Activated CD4-positive, alpha-beta T cell treated with anti-CD3 and anti-CD28 coated beads, Interleukin-2, amount 10 ng/mL, durations not matched to agents 7 days and 5 days (primary cell): ENCODE measurements around the gene FRMPD1. TPM values are rescaled to one million over a fixed set of nuclear protein-coding genes. Genes with fewer than 3 reads are reported as not detected.

Experiments used
- CTCF ChIA-PET: fragments of 350-600 bp; sonication (Branson Sonifier 250); formaldehyde crosslinking; loops from one replicate; lab custom pipeline; 2021; ENCODE audit warnings: antibody characterized with exemption; lab: Charles Lee
- POLR2A ChIA-PET: fragments of 350-600 bp; sonication (Branson Sonifier 250); formaldehyde crosslinking; loops from one replicate; lab custom pipeline; 2021; ENCODE audit warnings: antibody characterized with exemption; lab: Charles Lee
- DNase-seq: peaks from one replicate; pipeline ENCODE4 v3.0.0-alpha.2; 2020
- H3K27ac Mint-ChIP-seq: one replicate; pipeline ENCODE4 v1.8.0; 2021; ENCODE audit warnings: mild to moderate bottlenecking, moderate library complexity, mixed read lengths
- H3K27me3 Mint-ChIP-seq: one replicate; pipeline ENCODE4 v1.8.0; 2021; ENCODE audit warnings: mixed read lengths
- H3K36me3 Mint-ChIP-seq: one replicate; pipeline ENCODE4 v1.8.0; 2021; ENCODE audit warnings: low read depth, mixed read lengths
- H3K4me1 Mint-ChIP-seq: one replicate; pipeline ENCODE4 v1.8.0; 2021; ENCODE audit warnings: mixed read lengths
- H3K4me3 Mint-ChIP-seq: one replicate; pipeline ENCODE4 v1.8.0; 2021; ENCODE audit warnings: mild to moderate bottlenecking, moderate library complexity, mixed read lengths
- H3K9me3 Mint-ChIP-seq: one replicate; pipeline ENCODE4 v1.8.0; 2021; ENCODE audit warnings: mixed read lengths
- total RNA-seq, 2 experiments: library from RNA; stranded (reverse); gene quantifications; one replicate each; pipeline ENCODE4 v1.2.3, GENCODE V29; 2021

FRMPD1 gene
- total RNA-seq, 2 experiments from 2014 or later, result not detected

GRCh38 chr9:37784616-37785483 is 134.1 kb downstream of the FRMPD1 start, which contains the start of gene EXOSC3:
EXOSC3 (minus strand) TSS chr9:37785064; CDS start chr9:37785044, 20 bp downstream.
- ChIA-PET CTCF (interaction anchor here (0.7 to 1.7 kb wide), 4 partner anchors 10 to 254 kb away, joined by 3 to 6 read pairs (median 4); no protein-coding TSS in a partner anchor), POLR2A (interaction anchor here (1.6 kb wide), 1 partner anchor 16 kb away, joined by 7 read pairs; the partner anchor contains the start of gene DCAF10)
- H3K27ac Mint-ChIP-seq, result peak within 1 kb of the TSS; percentile 99
- H3K9me3 Mint-ChIP-seq, result no peaks in the 10 kb centered on the region
- no peaks in the 10 kb centered on the region for H3K27me3 Mint-ChIP-seq
- peaks cover 39% of the 10 kb centered on the region for H3K36me3 Mint-ChIP-seq
- DNase-seq, result peak; percentile 91
- H3K4me1 Mint-ChIP-seq, result peaks cover 43% of the 10 kb centered on the region
- H3K4me3 Mint-ChIP-seq, result peak within 1 kb of the TSS; percentile 98

DNA sequence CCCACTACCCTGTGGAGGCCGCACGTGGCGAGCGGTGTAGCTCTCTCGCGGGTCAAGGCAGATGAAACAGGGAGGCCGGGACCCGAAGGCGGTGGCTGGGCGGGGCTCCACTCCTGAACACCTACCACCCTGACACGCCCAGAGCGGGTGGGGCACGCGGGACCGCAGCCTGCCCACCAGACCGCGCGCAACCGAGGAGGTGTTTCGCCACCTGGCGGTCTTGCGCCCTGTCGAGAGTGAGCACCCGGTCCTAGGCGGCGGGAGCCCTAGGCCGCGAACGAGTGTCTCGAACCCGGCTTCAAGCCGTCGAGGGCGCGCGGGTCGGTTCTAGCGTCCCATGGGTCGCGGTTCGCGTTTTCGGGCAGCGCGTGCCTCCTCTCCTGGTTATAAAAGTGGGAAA is 136.3 kb downstream of the FRMPD1 start:
- Mint-ChIP-seq H3K4me1 (peaks cover 31% of the 10 kb centered on the region), H3K27me3 (no peaks in the 10 kb centered on the region), H3K36me3 (peaks cover 20% of the 10 kb centered on the region), H3K4me3 (no peak overlapping the region), H3K9me3 (no peaks in the 10 kb centered on the region), H3K27ac (no peak overlapping the region)
- DNase-seq, result no peak
- POLR2A ChIA-PET, result no interaction called here
- CTCF ChIA-PET, result interaction anchor here (0.9 kb wide), 1 partner anchor 13 kb away, joined by 3 read pairs; no protein-coding TSS in a partner anchor

DNA sequence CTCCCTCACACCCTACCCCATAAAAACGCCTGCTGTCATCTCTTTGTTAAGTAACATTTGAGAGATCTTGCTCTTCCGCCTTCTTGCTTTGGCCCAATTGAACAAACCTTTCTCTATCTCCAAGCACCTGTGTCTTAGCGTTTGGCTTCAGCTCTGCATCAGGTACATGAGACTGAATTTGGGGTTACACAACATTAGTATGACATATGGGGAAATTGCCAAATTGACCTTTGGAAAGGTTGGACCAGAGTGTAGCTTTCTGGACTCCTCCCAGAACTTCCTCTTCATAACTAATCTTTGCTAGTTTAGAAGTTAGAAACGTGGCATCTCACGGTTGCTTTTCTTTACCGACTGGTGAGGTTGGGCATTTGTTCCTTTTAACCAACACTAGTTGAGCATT is 137.6 kb downstream of the FRMPD1 start:
- POLR2A ChIA-PET, result no interaction called here
- no peak overlapping the region for H3K27ac Mint-ChIP-seq
- no peak for DNase-seq
- no peaks in the 10 kb centered on the region for H3K9me3 Mint-ChIP-seq
- H3K36me3 Mint-ChIP-seq, result peaks cover 10% of the 10 kb centered on the region
- H3K4me3 Mint-ChIP-seq, result no peak overlapping the region
- CTCF ChIA-PET, result no interaction called here
- no peaks in the 10 kb centered on the region for H3K27me3 Mint-ChIP-seq
- peaks cover 20% of the 10 kb centered on the region for H3K4me1 Mint-ChIP-seq

DNA sequence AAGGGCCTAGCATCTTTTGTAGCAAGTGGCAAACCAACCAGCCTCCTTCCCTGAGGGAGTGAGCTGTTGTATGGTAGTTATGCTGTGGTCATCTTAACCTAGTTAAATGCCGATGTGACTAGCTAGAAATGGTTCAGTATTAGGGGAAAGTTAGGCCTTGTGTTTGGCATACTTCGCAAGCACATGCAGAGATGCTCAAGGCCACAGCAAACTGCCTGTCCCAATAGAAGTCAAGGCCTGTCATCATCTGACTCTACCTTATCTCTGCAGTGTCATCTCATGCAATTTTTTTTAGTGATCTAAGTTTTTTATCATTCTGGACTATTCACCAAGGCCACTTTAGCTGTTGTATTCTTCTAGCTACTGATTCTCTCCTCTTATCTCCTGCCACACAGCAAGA is 139.3 kb downstream of the FRMPD1 start:
- POLR2A ChIA-PET, result no interaction called here
- H3K27ac Mint-ChIP-seq, result no peak overlapping the region
- H3K4me1 Mint-ChIP-seq, result peaks cover 8% of the 10 kb centered on the region
- H3K4me3 Mint-ChIP-seq, result no peak overlapping the region
- DNase-seq, result no peak
- CTCF ChIA-PET, result no interaction called here
- no peaks in the 10 kb centered on the region for H3K9me3 Mint-ChIP-seq
- H3K36me3 Mint-ChIP-seq, result peaks cover 2% of the 10 kb centered on the region
- H3K27me3 Mint-ChIP-seq, result no peaks in the 10 kb centered on the region

DNA sequence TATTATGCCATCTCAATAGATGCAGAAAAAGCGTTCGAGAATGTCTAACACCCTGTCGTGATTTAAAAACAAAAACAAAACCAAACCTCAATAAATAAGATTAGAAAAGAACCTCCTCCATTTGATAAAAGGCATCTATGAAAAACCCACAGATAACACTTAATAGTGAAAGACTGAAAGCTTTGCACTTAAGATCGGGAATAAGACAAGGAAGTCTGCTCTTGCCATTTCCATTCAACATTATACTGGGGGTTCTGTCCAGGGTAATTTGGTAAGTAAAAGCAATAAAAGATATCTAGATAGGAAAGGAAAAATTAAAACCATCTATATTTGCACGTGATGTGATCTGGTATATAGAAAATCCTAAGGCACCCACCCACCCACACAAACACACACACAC is 141.4 kb downstream of the FRMPD1 start:
- CTCF ChIA-PET, result interaction anchor here (0.6 kb wide), 1 partner anchor 17 kb away, joined by 3 read pairs; no protein-coding TSS in a partner anchor
- H3K27me3 Mint-ChIP-seq, result no peaks in the 10 kb centered on the region
- H3K27ac Mint-ChIP-seq, result no peak overlapping the region
- no peak overlapping the region for H3K4me3 Mint-ChIP-seq
- no peak for DNase-seq
- peaks cover 3% of the 10 kb centered on the region for H3K4me1 Mint-ChIP-seq
- POLR2A ChIA-PET, result no interaction called here
- H3K36me3 Mint-ChIP-seq, result peaks cover 2% of the 10 kb centered on the region
- H3K9me3 Mint-ChIP-seq, result no peaks in the 10 kb centered on the region

- H3K9me3 Mint-ChIP-seq, result no peaks in the 10 kb centered on the region
- ChIA-PET CTCF (no interaction called here), POLR2A (no interaction called here)
- peaks cover 24% of the 10 kb centered on the region for H3K4me1 Mint-ChIP-seq
- no peak for DNase-seq
- no peaks in the 10 kb centered on the region for H3K27me3 Mint-ChIP-seq
- no peak overlapping the region for H3K27ac Mint-ChIP-seq
- H3K4me3 Mint-ChIP-seq, result no peak overlapping the region
- H3K36me3 Mint-ChIP-seq, result peaks cover 10% of the 10 kb centered on the region
Measured at GRCh38 chr9:37796232-37796631, 145.5 kb downstream of the FRMPD1 start.

Other genes with a start within 250 kb of the FRMPD1 start
- gene GRHPR, start 228.3 kb upstream of the FRMPD1 start, total RNA-seq, result 10 to 100 TPM; 49.8 to 53.7 TPM
- 10 to 100 TPM; 10.0 to 10.2 TPM for gene ZBTB5, start 185.5 kb upstream of the FRMPD1 start, total RNA-seq
- gene POLR1E, start 165.0 kb upstream of the FRMPD1 start, total RNA-seq, result 10 to 100 TPM; 35.8 to 36.3 TPM
- 1 to 10 TPM; 2.6 TPM for gene FBXO10, start 74.6 kb upstream of the FRMPD1 start, total RNA-seq
- gene TOMM5, start 58.4 kb upstream of the FRMPD1 start, total RNA-seq, result 10 to 100 TPM; 81.0 to 88.7 TPM
- gene TRMT10B, start 102.9 kb downstream of the FRMPD1 start, total RNA-seq, result 10 to 100 TPM; 13.9 to 14.3 TPM
- 10 to 100 TPM; 77.5 to 84.0 TPM for gene EXOSC3, start 134.1 kb downstream of the FRMPD1 start, total RNA-seq
- 10 to 100 TPM; 20.6 to 21.2 TPM for gene DCAF10, start 149.8 kb downstream of the FRMPD1 start, total RNA-seq